K562 (cell line): ENCODE data around the gene OTOA. TPM values are rescaled to one million over a fixed set of nuclear protein-coding genes. Genes with fewer than 3 reads are reported as not detected.

ENCODE experiments used
- FOXK2 ChIP-seq, 2 experiments: fragments of 450-650 bp; IDR thresholded peaks in 1 of 2; conservative IDR thresholded peaks in 1 of 2; 2 replicates each; pipeline ENCODE4 v1.6.1; 2016; ENCODE audit warnings: low read depth in 2 of 2, mild to moderate bottlenecking in 1 of 2
- ILK ChIP-seq: fragments of 450-650 bp; IDR thresholded peaks from 2 replicates; pipeline ENCODE4 v1.6.1; 2016; ENCODE audit warnings: missing genetic modification characterization, low read depth, mild to moderate bottlenecking, missing compliant biosample characterization, moderate library complexity, borderline replicate concordance
- KLF16 ChIP-seq: IDR thresholded peaks from 2 replicates; pipeline ENCODE4 v1.6.1; 2016; ENCODE audit warnings: antibody characterized with exemption
- RHOXF2B ChIP-seq: fragments of 250-450 bp; sonication (Bioruptor Pico); conservative IDR thresholded peaks from 2 replicates; pipeline ENCODE4 v1.5.1; 2021
- SAFB ChIP-seq: fragments of 200-400 bp; formaldehyde crosslinking; IDR thresholded peaks from 2 replicates; pipeline ENCODE4 v1.6.1; 2017; ENCODE audit warnings: low read depth, low read length, borderline replicate concordance
- TEAD1 ChIP-seq, 2 experiments: fragments of 450-650 bp in 1 of 2; sonication (generic) in 1 of 2; formaldehyde crosslinking; IDR thresholded peaks; 2 replicates each; pipeline versions ENCODE4 v1.4.0 to v1.8.0; 2020 to 2022; ENCODE audit warnings: mild to moderate bottlenecking in 2 of 2, missing genetic modification reagents in 1 of 2
- ZFP91 ChIP-seq: sonication (generic); formaldehyde crosslinking; IDR thresholded peaks from 2 replicates; pipeline ENCODE4 v1.8.0; 2022; ENCODE audit warnings: mild to moderate bottlenecking, missing genetic modification reagents
- ZNF124 ChIP-seq: sonication (generic); formaldehyde crosslinking; IDR thresholded peaks from 2 replicates; pipeline ENCODE4 v1.8.1; 2022; ENCODE audit warnings: missing genetic modification reagents
- polyA plus RNA-seq, 8 experiments: library from polyadenylated mRNA; depleted of rRNA in 4 of 8; stranded (reverse) in 5 of 8; unstranded in 3 of 8; fragments of >200 nt; fragmentation: Nextera tagmentation in 2 of 8; fragmentation: Illumina TruSeq in 1 of 8; extraction: Ambion mirVana in 2 of 8; extraction: Trizol in 1 of 8; gene quantifications; 2 replicates each; pipeline versions ENCODE4 v1.2.1 to v1.2.3, GENCODE V29; 2011 to 2014; ENCODE audit warnings: inconsistent platforms in 1 of 8, missing spikeins in 1 of 8
- total RNA-seq, 7 experiments: library from RNA; depleted of rRNA in 6 of 7; stranded (reverse); fragments of >200 nt in 6 of 7; fragmentation: Illumina TruSeq in 2 of 7; extraction: Trizol in 2 of 7; gene quantifications; 2 replicates each; pipeline versions ENCODE4 v1.2.1 to v1.2.3, GENCODE V29; 2011 to 2021; ENCODE audit warnings: low replicate concordance in 1 of 7
- TF ChIP-seq, protein P1 (sequence below): fragments of 250-450 bp; sonication (Bioruptor Pico); IDR thresholded peaks from 2 replicates; pipeline ENCODE4 v1.4.0; 2020; ENCODE audit warnings: borderline replicate concordance
- TF ChIP-seq, protein P2 (sequence below): fragments of 450-650 bp; IDR thresholded peaks from 2 replicates; pipeline ENCODE4 v1.6.1; 2016; ENCODE audit warnings: antibody characterized with exemption

Gene OTOA
- total and polyA plus RNA-seq, 9 of the 15 experiments (the other 6 are each of a cell fraction or from before 2014, with no cell fraction given): 0.04 TPM; not detected in 8

GRCh38 chr16:21654466-21654865, 9.3 kb upstream of the OTOA start (continued):
- no peak for TF ChIP-seq ZFP91 (CRISPR knock-in tag)
- TF ChIP-seq, protein P1, sequence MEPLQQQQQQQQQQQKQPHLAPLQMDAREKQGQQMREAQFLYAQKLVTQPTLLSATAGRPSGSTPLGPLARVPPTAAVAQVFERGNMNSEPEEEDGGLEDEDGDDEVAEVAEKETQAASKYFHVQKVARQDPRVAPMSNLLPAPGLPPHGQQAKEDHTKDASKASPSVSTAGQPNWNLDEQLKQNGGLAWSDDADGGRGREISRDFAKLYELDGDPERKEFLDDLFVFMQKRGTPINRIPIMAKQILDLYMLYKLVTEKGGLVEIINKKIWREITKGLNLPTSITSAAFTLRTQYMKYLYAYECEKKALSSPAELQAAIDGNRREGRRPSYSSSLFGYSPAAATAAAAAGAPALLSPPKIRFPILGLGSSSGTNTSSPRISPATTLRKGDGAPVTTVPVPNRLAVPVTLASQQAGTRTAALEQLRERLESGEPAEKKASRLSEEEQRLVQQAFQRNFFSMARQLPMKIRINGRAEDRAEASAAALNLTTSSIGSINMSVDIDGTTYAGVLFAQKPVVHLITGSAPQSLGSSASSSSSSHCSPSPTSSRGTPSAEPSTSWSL (CRISPR knock-in tag): no peak
- no peak for TF ChIP-seq SAFB
- TF ChIP-seq TEAD1 (CRISPR knock-in tag; IDR thresholded peaks at IDR 0.05): no peak
- no peak for TF ChIP-seq RHOXF2B
- TF ChIP-seq, protein P2, sequence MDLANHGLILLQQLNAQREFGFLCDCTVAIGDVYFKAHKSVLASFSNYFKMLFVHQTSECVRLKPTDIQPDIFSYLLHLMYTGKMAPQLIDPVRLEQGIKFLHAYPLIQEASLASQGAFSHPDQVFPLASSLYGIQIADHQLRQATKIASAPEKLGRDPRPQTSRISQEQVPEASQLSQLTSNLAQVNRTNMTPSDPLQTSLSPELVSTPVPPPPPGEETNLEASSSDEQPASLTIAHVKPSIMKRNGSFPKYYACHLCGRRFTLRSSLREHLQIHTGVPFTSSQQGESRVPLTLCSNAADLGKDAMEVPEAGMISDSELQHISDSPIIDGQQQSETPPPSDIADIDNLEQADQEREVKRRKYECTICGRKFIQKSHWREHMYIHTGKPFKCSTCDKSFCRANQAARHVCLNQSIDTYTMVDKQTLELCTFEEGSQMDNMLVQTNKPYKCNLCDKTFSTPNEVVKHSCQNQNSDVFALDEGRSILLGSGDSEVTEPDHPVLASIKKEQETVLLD: no peak
- TF ChIP-seq FOXK2 (conservative IDR thresholded peaks at IDR 0.05 in 1 of 2, IDR thresholded peaks at IDR 0.05 in 1 of 2; ENCODE audit: low read depth in 2 of 2): no peak
- TF ChIP-seq KLF16: no peak
- no peak for TF ChIP-seq ZNF124 (CRISPR knock-in tag)
- TF ChIP-seq ILK (tag): no peak
